ENCODE results near the gene MAP1B.

The MAP1B gene

GRCh38 chr5:72225741-72226140 lies 118.5 kb downstream of the MAP1B start:
- no peak for DNase-seq (ENCODE audit: low read depth)

GRCh38 chr5:72226950-72227349 lies 119.7 kb downstream of the MAP1B start:
- DNase-seq (ENCODE audit: low read depth): no peak

DNA sequence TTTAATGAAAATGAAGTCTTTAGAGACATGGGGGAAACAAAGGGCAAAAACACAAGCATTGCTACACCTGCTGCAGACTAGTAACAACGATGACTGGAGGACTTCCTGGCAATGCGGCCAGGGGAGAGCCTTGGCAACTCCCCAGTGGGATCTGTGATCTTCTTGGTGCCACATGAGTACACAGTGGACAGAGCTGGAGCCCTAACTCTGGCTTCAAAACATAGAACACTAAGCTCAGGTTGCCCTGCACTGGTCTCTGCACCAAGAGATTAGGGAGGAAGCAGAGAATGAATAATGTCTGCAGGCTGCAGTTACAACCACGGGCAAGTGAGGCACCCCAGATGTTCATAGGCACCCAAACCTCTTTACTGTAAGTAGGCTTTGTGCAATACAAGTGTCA lies 121.7 kb downstream of the MAP1B start:
- no peak for DNase-seq (ENCODE audit: low read depth)

DNA sequence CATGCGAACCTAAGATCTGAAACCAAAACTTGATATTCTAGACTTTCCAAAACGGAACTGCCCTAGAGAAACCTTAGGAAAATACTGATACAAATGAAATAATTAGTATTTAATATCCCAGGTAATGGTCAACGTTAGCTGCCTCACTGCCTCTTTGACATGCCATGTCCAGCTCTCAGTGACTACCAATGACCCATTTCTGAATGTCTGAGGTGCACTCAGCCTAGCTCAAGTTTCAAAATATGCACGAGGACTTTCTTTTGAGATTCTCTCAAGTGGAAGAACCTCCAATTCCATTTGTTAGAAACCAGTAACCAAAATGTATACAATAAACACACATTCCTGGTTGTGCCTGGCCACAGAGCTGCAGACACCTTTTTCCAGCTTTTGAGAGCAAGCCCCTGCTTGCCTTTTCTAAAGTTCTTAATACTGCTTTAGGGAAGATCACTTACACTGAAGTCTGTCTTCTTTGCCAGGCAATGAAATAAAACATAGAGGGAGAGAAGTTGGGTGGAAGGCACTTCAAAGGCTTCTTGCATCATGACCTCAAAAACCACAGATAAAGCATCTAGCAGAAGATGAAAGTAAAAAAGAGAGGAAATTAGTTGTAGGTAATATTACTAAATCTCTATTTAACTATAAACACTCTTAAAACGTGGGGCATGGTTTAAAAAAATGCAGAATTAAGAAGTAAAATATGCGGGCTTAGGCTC lies 124.9 kb downstream of the MAP1B start:
- no peak for DNase-seq (ENCODE audit: low read depth)

GRCh38 chr5:72232838-72233237 lies 125.6 kb downstream of the MAP1B start:
- DNase-seq (ENCODE audit: low read depth): no peak

DNA sequence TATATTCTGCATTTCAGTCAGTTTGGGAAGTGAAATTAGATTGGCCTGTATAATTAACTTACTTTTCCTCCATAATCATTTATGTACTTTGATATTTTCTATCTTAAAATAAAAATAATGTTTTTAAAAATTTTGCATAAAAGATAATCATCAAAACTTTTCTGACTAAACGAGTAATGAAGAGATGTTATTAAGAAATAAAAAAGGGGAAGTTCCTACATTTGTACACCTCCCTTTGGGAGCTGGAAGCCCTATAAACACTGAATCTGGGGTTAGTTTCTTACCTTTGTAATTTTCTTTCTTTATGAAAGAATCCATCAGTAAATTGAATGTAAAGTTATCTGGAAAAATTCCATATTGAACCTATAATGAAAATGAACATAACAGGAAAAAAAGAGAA lies 126.6 kb downstream of the MAP1B start:
- DNase-seq (ENCODE audit: low read depth): no peak

DNA sequence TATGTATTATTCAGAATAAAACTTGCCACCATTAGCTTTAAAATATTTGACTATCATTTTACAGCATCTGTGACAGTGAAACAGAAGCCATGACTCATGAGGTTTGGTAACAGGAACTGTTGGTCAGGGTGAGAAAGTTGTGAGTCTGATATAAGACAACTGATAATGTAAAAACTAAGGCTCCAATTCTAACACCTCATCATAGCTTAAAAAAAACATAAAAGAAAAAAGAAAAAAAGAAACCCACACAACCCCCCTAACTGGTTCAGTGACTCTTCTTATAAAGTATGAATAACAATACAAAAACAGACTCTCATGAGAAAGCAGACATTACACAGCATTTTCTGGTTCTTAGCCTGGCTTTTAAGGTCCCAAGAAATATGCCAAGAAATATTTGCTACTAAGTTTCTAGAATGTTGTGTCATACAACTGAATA lies 127.0 kb downstream of the MAP1B start:
- peak; percentile 25 for DNase-seq (ENCODE audit: low read depth)

GRCh38 chr5:72234868-72235267 lies 127.6 kb downstream of the MAP1B start:
- DNase-seq (ENCODE audit: low read depth): no peak

GRCh38 chr5:72235725-72236124 lies 128.4 kb downstream of the MAP1B start:
- DNase-seq (ENCODE audit: low read depth): no peak

DNA sequence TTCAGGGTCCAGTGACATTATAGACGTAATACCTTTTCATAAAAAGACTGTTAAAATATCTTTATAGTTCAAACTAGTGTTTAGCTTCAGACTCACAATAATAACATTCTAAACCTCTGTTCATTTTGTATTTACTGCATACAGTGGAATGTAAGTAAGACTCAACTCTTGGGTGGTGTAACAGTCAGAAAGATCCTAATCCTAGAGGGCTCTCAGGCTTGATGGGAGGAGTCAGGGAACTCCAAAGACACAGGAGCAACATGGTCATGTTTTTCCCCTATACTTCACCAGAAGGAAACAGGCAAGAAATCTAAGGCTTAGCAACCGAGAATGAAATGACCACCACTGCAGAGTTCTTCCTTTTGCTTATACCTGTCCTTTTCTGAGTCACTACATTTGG lies 130.1 kb downstream of the MAP1B start:
- DNase-seq (ENCODE audit: low read depth): no peak

DNA sequence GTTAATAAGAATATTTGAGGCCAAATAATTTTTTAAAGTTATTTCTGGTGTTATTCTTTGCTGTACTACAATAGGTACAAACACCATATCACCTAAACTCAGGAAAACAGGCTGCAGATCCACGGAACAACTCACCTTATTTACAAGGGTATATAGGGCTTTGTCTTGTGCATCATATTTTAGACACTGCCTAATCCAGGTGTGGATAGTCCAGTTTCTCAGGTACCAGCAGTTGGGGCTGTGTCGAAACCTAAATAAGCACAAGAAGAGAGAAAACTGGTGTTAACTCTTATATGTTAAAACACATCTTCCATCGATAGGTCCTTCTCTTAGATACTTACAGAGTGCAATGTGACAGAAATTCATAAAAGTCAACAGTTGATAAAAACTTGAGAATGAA lies 130.6 kb downstream of the MAP1B start:
- DNase-seq (ENCODE audit: low read depth): no peak

- no peak for DNase-seq (ENCODE audit: low read depth)
Measured at GRCh38 chr5:72238712-72239445, 131.6 kb downstream of the MAP1B start.

GRCh38 chr5:72241346-72242003 lies 134.2 kb downstream of the MAP1B start:
- no peak for DNase-seq (ENCODE audit: low read depth)

DNA sequence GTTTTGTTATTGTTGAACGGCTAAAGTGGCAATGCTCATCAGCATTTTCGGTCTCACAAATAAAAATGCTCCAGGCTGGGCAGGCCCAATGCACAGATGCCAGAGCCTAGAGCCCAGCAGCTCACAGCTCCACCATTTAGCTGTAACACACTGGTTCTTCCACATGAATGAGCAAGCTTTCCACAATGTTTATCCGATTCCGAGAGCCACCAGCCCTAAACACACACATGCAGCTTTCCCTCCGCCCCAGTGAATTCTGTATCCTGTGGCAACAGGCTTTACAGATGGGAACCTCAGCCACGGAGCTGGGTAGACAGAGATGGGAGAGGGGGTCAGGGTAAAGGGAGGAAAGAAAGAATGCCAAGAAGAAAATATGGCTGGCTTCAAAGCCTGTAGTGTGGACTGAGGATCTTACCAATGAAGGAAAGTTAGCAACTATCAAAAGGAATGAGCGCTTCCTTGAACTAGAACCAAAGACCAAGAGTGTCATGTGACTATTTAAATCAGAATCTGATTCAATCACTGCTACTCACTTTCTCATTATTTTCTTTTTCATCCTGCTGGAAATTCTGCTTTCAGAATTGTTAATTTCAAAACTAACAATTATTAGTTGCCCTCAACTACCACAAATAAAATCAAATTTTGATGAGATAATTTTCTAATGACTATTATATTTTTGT lies 135.7 kb downstream of the MAP1B start:
- no peak for DNase-seq (ENCODE audit: low read depth)

- DNase-seq (ENCODE audit: low read depth): no peak
Measured at GRCh38 chr5:72243706-72244105, 136.4 kb downstream of the MAP1B start.

GRCh38 chr5:72244862-72245371 lies 137.6 kb downstream of the MAP1B start:
- DNase-seq (ENCODE audit: low read depth): peak; percentile 63

DNA sequence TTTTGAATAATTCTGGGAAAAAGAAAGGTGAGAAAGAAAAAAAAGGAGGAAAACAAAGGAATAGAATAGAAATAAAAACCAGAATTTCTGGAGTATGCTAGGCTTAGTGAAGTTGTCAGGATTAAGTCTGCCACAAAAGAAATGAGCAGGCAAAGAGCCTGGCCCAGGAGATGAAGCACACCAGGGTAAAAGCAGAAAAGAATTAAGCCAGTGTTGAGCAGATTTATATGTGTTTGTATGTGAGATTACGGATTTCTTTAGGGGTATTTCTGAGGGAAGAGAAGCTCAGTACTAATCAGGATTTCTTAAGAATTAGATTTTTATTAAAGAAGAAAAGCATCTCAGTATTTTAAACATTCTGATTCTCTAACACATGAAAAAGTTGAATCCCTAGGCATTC lies 138.3 kb downstream of the MAP1B start:
- no peak for DNase-seq (ENCODE audit: low read depth)

GRCh38 chr5:72245951-72246532 lies 138.8 kb downstream of the MAP1B start:
- no peak for DNase-seq (ENCODE audit: low read depth)

DNA sequence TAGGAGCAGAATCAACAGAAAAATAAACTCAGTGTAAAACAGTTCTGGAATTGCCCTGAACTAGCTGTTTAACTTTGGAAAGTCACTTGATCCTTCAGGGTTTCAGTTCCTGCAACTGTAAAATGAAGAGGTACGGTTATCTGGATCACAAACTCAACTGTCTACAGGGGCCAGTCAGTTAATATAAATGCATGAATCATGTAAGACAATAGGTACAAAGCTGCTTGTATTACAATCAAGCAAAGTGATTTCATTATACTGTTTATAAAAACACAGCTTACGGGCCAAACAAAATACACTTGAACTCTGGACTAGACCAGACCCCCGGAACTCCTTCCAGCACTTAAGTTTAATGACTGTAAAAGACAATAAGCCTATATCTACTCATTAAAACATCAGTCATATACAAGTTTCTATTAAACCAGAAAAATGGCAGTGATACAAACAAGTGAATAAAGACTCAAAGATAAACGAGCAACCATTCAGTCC lies 139.7 kb downstream of the MAP1B start:
- peak; percentile 79 for DNase-seq (ENCODE audit: low read depth)

DNA sequence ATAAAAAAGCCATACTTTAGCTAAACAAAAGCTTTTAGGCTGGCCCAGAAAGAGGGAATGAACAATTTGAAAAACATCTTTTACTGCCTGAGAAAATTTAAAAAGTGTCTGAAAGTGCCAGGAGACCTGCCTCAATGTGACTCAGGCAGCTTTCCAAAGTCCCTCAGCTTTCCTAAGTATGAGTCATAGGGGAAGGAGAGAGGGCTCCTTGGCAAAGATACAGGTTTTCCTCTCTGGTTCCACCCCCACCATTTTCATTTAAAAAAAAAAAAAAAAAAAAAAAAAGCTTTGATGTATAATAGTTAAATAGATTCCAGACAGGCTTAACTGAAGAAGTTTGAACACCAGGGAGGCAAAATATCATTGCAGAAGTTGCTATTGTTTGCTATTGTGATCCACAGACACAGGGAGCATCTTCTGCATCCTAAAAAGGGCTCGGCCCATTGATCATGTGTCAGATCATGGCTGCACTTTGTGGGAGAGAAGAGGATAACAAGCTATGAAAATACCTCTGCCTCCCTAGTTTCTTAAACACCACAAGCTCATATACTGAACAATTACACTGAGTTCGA lies 141.2 kb downstream of the MAP1B start:
- peak; percentile 85 for DNase-seq (ENCODE audit: low read depth)

DNA sequence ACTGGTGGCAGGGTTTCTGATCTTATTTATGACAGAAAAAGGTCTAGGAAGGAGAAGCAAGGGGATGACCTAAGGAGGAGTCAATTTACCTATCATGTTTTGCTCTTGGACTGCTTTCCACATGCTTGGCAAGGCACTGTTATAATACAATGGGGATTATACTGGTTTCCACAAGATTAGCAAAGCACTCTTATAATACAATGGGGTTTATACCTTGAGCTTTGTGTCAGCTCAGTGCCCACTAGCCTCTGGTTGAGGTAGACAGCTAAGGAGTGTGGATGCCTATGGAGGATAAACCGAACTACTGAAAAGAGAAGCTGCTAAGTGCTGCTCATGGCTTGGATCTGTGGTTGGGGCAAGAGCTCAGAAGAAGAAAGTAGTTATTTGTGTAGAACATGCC lies 144.1 kb downstream of the MAP1B start:
- DNase-seq (ENCODE audit: low read depth): no peak
